Tibial nerve (tissue), 4 donors: ENCODE data around the gene LRRC1. TPM values are rescaled to one million over a fixed set of nuclear protein-coding genes. Genes with fewer than 3 reads are reported as not detected.

ENCODE experiments used
- DNase-seq, 2 donors: peaks; one replicate each; pipeline ENCODE4 v3.0.0-alpha.2; 2019; ENCODE audit warnings: low spot score in 2 of 2
- H3K27ac ChIP-seq, 4 donors: fragments of 200-600 bp; sonication (generic) in 3 of 4; one replicate each; pipeline ENCODE4 v1.5.1; 2017 to 2019; ENCODE audit warnings: mild to moderate bottlenecking in 1 of 4
- H3K27me3 ChIP-seq, 2 donors: fragments of 200-600 bp; sonication (generic) in 1 of 2; one replicate each; pipeline versions ENCODE4 v1.5.1 to v1.6.0; 2017 to 2019
- H3K36me3 ChIP-seq, 3 donors: fragments of 200-600 bp; sonication (generic); one replicate each; pipeline ENCODE4 v1.5.1; 2018 to 2019
- H3K4me1 ChIP-seq, 4 donors: fragments of 200-600 bp; sonication (generic) in 3 of 4; one replicate each; pipeline ENCODE4 v1.5.1; 2017 to 2019
- H3K4me3 ChIP-seq, 4 donors: fragments of 200-600 bp; sonication (generic) in 3 of 4; one replicate each; pipeline ENCODE4 v1.5.1; 2017 to 2019; ENCODE audit warnings: mild to moderate bottlenecking in 1 of 4, moderate library complexity in 1 of 4
- H3K9me3 ChIP-seq, 4 donors: fragments of 200-600 bp; sonication (generic) in 3 of 4; one replicate each; pipeline ENCODE4 v1.5.1; 2017 to 2019
- CTCF ChIP-seq, 5 experiments: fragments of 200-600 bp in 3 of 5; fragments of 450-650 bp in 2 of 5; sonication (generic) in 3 of 5; IDR thresholded peaks; one replicate each; pipeline ENCODE4 v1.5.1; 2016 to 2019; ENCODE audit warnings: antibody characterized with exemption in 5 of 5, mild to moderate bottlenecking in 3 of 5, moderate library complexity in 2 of 5
- EP300 ChIP-seq, 2 donors: sonication (generic); formaldehyde crosslinking; IDR thresholded peaks; one replicate each; pipeline ENCODE4 v1.6.1; 2017; ENCODE audit warnings: antibody characterized with exemption in 2 of 2, mild to moderate bottlenecking in 1 of 2
- POLR2A ChIP-seq, 2 donors: fragments of 450-650 bp; IDR thresholded peaks; one replicate each; pipeline ENCODE4 v1.6.1; 2017; ENCODE audit warnings: antibody characterized with exemption in 2 of 2, mild to moderate bottlenecking in 2 of 2, moderate library complexity in 2 of 2
- WGBS, 2 donors: methylation state at CpG; one replicate each; pipeline ENCODE4 v1.1.5; 2018; 5-methylcytosine and 5-hydroxymethylcytosine counted together
- total RNA-seq, 4 donors: library from RNA; depleted of rRNA; stranded (reverse); fragments of >200 nt; gene quantifications; one replicate each; pipeline ENCODE4 v1.1.0, GENCODE V29; 2016

The LRRC1 gene
- total RNA-seq, 4 donors from 2014 or later, result 22.8 to 50.0 (median 39.6) TPM

- peaks cover 0 to 4% (median 0%) of the 10 kb centered on the region in 4 donors for H3K9me3 ChIP-seq
- no peaks in the 10 kb centered on the region for H3K36me3 ChIP-seq
- H3K27ac ChIP-seq, result no peak overlapping the region
- H3K4me1 ChIP-seq, result no peaks in the 10 kb centered on the region
- WGBS, 2 donors, result 64 to 98% methylated on average over 2 of the region's 2 CpGs
- no peak for DNase-seq
- no peaks in the 10 kb centered on the region for H3K27me3 ChIP-seq
- no peak for TF ChIP-seq CTCF (IDR thresholded peaks at IDR 0.05)
- TF ChIP-seq POLR2A (IDR thresholded peaks at IDR 0.05), result no peak
- TF ChIP-seq EP300 (IDR thresholded peaks at IDR 0.05), result no peak
- H3K4me3 ChIP-seq, result no peak overlapping the region
Observed at GRCh38 chr6:53877151-53877550, 82.3 kb downstream of the LRRC1 start.

GRCh38 chr6:53878808-53879207 lies 84.0 kb downstream of the LRRC1 start:
- Histone ChIP-seq H3K4me1 (no peaks in the 10 kb centered on the region), H3K9me3 (no peaks in the 10 kb centered on the region), H3K36me3 (no peaks in the 10 kb centered on the region), H3K27ac (no peak overlapping the region), H3K4me3 (no peak overlapping the region), H3K27me3 (no peaks in the 10 kb centered on the region)
- TF ChIP-seq POLR2A (IDR thresholded peaks at IDR 0.05), result no peak
- no peak for TF ChIP-seq CTCF (IDR thresholded peaks at IDR 0.05)
- TF ChIP-seq EP300 (IDR thresholded peaks at IDR 0.05), result no peak
- no peak for DNase-seq
- WGBS, 2 donors, result 92 to 98% methylated on average over 2 of the region's 2 CpGs

GRCh38 chr6:53879608-53880007 lies 84.8 kb downstream of the LRRC1 start:
- H3K36me3 ChIP-seq, result peaks cover 0 to 5% (median 0%) of the 10 kb centered on the region in 3 donors
- no peak overlapping the region for H3K4me3 ChIP-seq
- no peaks in the 10 kb centered on the region for H3K9me3 ChIP-seq
- DNase-seq, result no peak
- H3K27ac ChIP-seq, result no peak overlapping the region
- 60 to 72% methylated on average over 4 of the region's 4 CpGs for WGBS, 2 donors
- TF ChIP-seq EP300 (IDR thresholded peaks at IDR 0.05) (no peak), CTCF (IDR thresholded peaks at IDR 0.05) (no peak), POLR2A (IDR thresholded peaks at IDR 0.05) (no peak)
- no peaks in the 10 kb centered on the region for H3K27me3 ChIP-seq
- no peaks in the 10 kb centered on the region for H3K4me1 ChIP-seq

- H3K4me3 ChIP-seq, result no peak overlapping the region
- H3K27ac ChIP-seq, result no peak overlapping the region
- WGBS, 2 donors, result 75 to 83% methylated on average over 2 of the region's 2 CpGs
- no peaks in the 10 kb centered on the region for H3K4me1 ChIP-seq
- peaks cover 0 to 5% (median 0%) of the 10 kb centered on the region in 3 donors for H3K36me3 ChIP-seq
- no peaks in the 10 kb centered on the region for H3K9me3 ChIP-seq
- TF ChIP-seq POLR2A (IDR thresholded peaks at IDR 0.05) (no peak), CTCF (IDR thresholded peaks at IDR 0.05) (no peak), EP300 (IDR thresholded peaks at IDR 0.05) (no peak)
- H3K27me3 ChIP-seq, result no peaks in the 10 kb centered on the region
- DNase-seq, result no peak
Observed at GRCh38 chr6:53887316-53887715, 92.5 kb downstream of the LRRC1 start.

GRCh38 chr6:53888931-53889330 lies 94.1 kb downstream of the LRRC1 start:
- H3K27me3 ChIP-seq, result no peaks in the 10 kb centered on the region
- WGBS, 2 donors, result 76 to 84% methylated on average over 1 of the region's 1 CpG
- no peak overlapping the region for H3K27ac ChIP-seq
- peaks cover 0 to 5% (median 0%) of the 10 kb centered on the region in 3 donors for H3K36me3 ChIP-seq
- TF ChIP-seq EP300 (IDR thresholded peaks at IDR 0.05), result no peak
- TF ChIP-seq POLR2A (IDR thresholded peaks at IDR 0.05), result no peak
- TF ChIP-seq CTCF (IDR thresholded peaks at IDR 0.05), result no peak
- no peaks in the 10 kb centered on the region for H3K9me3 ChIP-seq
- no peak overlapping the region for H3K4me3 ChIP-seq
- H3K4me1 ChIP-seq, result no peaks in the 10 kb centered on the region
- no peak for DNase-seq
